GM19240 (cell line): ENCODE measurements around the gene MICAL2.

Experiments used
- DNase-seq: peaks from one replicate; pipeline ENCODE4 v3.0.0; 2011; ENCODE audit warnings: low spot score; ENCODE audit not compliant: insufficient read length

Gene MICAL2

GRCh38 chr11:12076840-12077534 lies 33.4 kb upstream of the MICAL2 start:
- no peak for DNase-seq

DNA sequence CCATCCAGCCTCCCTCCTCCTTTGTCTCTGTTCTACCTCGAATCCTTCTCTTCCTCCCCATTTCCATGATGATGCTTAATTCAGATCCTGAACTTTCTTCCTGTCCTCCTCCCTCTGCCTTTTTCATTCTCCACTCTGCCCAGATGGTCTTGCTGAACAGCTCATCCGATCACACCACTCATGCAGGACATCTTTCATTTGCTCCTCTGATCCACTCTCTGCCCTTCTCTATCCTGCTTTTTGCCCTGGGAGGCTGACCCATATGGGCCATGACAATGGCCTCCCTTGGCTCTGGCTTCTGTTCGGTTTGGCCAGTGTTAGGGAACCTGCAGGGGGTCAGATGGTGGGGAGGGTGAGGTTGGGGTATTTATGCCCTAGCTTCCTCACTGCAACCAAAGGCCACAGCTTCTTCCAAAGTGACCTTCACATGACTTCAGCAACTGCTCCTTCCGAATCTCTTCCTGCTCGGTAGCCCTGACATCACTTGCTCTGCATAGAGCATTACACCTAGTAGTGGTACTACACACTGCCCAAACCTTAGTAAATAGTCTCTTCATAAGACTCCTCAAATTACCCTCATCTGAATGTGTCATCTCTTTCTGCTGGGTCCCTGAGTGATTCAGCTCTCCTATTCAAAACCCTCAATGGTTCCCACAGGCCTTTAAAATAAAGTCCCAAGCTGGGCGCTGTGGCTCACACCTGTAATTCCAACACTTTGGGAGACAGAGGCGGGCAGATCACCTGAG lies 32.7 kb upstream of the MICAL2 start:
- DNase-seq = no peak

DNA sequence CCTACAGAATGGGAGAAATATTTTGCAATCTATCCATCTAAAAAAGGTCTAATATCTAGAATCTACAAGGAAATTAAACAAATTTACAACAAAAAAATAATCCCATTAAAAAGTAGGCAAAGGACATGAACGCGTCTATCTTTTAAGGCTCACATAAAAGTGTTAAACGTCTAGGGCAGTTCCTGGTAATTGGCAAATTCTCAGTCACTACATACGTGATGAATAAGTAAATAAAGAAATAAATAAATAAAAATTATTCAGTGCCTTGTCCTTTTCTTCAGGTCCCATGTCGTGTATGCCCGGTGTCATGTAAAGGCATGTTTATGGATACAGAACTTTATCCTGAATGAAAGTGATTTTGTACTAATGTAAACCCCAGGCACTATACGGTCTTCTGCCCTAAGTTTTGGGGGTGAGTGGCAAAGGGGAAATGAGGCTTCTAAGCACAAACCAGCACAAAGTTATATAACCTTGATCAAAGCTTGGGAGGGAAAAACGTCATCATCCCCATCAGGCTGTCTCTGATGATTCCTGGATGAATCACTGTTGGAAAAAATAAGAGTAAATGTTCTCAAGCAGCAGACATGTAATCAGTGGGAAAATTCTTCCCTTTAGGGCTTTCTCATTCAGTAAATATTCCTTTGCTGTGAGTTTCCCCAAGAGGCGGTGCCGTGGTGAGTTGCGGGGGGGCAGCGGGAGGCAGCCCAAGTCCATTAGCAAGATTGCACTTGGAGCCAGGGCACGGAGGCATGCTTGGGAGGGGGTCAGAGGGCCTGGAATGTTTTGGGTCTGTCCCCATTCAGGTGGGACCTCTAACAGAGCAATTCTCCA lies 30.4 kb upstream of the MICAL2 start:
- DNase-seq = no peak

GRCh38 chr11:12083380-12083779 lies 27.0 kb upstream of the MICAL2 start:
- no peak for DNase-seq

DNA sequence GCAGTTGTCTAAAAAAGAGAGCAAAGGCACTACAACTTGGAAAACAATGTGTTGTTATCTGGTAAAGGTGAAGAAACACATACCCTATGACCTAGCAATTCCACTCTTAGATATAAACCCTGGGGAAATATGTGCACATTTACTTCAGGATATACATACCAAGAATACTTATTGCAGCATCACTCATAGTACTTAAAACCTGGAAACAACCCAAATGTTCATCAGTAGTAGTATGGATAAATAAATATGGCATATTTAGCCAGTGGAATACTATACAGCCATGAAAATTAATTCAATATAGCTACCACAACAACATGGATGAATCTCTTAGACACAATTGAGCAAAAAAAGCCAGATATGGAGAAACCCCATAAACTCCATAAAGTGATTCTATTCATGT lies 26.1 kb upstream of the MICAL2 start:
- DNase-seq = no peak

DNA sequence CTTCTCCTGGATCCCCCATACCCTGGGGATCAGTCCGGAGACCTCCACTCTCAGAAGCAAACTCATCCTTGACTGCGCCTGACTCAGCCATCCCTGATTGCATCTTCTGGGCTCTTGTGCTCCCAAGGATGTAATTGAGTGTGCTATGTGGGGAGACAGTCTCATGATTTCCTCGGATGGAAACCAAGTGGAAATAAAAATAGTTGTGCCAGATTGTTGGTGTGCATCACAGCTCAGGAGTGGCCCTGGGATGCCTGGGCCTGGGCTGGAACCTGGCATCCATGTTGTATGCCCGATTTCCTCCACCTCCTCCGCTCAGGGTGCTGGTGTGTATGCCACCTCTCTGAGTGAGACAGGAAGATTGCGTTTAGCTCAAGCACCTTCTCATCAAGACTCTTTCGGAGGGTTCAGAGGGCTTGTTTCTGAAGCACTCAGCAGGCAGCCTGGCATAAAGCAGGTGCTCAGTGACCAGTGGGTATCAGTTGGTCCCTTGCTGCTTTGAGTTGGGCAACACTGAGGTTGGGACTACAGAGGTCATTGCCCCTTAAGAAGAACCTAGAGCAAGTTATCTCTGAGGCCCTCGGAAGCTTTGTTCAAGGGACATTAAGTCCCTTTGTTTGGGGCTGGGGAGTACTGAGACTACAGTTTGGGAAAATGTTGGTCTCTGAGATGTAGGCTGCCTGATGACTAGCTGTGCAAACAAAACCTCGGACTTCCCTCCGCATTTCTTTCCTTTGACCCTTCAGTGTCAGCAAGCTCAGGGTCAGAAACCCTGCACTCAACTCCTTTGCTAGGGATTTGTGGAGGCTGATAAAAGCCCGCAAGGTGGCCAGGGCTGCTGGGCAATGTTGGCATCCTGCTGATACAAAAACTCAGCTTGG lies 24.8 kb upstream of the MICAL2 start:
- DNase-seq = no peak

DNA sequence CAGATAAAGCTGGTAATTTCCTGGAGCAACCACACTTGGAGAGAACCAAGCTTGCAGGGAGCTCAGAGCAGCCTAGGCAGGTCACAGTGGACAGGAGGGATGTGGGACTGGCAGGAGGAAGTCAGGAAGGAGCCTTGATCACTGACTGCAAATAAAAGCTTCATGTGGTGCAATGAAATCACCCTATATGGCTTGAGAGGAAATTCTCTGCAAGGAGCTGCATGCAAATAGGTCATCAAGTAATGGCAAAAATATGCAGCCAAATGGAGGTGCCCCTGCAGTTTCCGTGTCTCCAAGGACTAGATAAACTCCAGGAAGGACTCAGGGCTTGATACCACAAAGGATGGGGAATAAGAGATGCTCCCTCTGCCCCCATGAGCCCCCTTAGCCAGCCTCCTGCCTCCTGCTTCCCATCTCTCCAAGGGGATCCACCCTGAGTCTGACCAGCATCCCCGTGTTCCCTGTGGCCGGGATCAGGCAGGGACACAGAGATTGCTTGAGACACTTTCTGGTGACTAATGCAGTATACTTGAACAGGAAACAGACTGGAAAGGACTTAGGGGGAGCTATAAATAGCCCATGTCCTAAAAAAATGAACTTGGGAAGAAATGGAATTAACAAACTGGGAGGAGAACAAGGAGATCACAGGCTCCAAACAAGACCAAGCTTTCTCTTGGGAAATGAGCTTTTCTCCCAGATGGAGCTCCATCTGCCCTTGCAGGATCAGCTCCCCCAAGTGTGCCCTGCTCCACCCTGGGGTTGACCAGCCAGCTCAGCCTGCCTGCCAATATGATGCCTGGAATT lies 23.9 kb upstream of the MICAL2 start:
- DNase-seq = no peak

- DNase-seq = no peak
Observed at GRCh38 chr11:12087075-12088004, 23.1 kb upstream of the MICAL2 start.

GRCh38 chr11:12088047-12088481 lies 22.3 kb upstream of the MICAL2 start:
- no peak for DNase-seq

DNA sequence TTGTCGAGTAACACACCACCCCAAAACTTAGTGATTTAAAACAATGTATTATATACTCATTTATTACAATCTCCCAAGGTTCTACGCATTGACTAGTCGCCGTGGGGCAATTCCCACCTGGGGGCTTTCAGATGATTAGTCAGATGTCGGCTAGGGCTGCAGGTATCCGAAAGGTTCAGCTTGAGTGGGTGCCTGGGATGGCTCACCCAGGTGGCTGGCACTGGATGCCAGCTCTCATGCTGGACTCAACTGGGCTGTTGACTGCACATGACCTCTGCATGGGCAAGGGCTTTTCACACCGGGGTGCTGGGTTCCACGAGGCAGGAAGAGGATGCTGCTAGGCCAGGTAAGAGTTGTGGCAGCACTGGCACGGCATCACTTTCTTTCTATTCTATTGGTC lies 21.9 kb upstream of the MICAL2 start:
- no peak for DNase-seq

- DNase-seq = no peak
Observed at GRCh38 chr11:12089041-12089440, 21.3 kb upstream of the MICAL2 start.

- DNase-seq = no peak
Observed at GRCh38 chr11:12089473-12089872, 20.9 kb upstream of the MICAL2 start.

DNA sequence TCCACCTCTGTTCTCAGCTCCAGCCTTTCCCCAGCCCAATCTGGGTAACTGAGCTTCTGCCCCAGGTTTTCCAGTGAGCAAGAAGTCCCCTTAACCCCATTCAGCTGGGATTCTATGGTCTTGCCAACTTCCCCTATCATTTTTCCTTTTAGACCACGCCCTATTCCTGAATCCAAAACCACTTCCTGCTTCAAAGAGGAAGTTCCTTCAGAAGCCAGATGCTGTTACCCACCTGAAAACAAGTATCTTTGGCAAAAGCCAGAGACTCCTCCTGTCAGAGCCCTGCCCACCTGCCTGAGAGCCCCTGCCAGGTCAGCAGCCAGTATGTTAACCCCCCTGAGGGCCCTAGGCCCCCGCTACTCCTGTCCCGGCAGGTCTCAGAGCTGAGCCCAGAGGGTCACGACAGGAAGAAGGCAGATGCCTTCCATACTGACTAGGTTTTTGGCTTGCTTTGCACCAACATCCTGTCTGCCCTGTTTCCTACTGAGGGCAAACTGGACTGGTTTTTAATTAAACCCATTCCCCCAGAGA lies 20.3 kb upstream of the MICAL2 start:
- no peak for DNase-seq

DNA sequence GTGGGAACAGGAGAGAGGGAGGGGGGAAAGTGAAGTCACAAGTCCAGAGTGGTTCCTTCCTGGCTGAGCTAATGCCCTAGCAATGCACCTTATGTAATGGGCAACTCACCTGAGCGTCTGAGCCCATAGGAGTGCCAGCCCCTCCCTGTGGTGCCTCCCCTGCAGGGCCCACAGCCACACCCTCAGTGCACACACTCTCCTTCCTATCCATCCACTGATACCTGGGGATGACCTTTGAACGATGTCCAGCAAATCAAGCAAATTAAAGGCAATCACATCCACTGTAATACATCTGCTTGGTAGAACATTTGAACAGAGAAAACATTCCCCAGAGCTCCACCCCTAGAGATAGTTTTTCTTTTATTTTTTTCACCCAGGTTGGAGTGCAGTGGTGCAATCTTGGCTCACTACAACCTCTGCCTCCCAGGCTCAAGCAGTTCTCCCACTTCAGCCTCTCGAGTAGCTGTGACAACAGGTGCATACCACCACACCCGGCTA lies 19.6 kb upstream of the MICAL2 start:
- DNase-seq = no peak

DNA sequence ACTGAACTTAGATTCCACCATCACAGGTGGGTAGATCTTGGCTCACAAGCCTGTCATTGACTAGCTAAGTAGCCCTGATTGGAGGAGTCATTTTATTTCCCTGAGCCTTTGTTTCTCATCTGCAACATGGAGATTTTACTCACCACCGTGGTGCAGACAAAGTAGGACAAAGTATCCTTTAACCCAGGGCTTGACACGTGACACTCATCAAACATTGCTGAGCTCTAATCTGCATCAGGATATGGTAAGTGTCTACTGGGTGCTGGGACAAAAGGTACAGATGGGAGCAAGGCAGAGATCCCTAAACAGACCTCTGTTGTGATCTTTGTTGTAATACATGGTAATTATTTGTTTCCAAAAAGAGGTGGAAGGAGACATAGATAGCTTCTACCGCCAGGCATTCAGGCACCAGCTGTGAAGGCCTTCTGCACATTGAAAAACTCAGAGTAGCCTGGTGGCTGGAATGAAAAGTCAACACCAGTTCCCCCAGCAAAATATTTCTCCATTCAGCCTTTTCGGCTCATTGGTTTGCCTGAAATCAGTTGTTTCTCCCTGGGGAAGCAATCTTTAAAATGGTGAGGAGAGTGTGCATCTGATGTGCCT lies 18.3 kb upstream of the MICAL2 start:
- no peak for DNase-seq

DNA sequence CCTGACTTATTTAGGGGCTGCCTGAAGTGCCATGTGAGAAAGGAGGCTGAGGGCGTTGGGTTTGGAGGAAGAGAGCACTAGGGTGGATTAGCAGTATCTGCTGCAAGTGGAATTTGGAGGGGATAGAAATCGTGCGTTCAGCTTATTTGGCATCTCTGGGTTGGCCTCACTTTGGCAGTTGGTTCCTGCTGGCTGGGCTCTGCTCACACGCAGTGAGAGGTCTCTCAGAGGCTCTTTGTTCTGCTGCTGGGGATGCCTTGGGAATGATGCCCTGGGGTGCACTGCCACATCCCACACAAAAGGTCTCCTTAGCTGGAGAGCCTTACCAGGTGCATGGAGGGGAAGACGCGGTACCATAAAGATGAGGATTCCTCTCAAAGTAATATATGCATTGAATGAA lies 17.7 kb upstream of the MICAL2 start:
- no peak for DNase-seq

GRCh38 chr11:12094872-12095800 lies 15.3 kb upstream of the MICAL2 start:
- no peak for DNase-seq
